ENCODE results near the gene SGPP2.
"Not testable (repeated sequence)": the region's sequence is repeated elsewhere in the genome, so short reads cannot be mapped to it uniquely, and the experiment has no call there.

Gene SGPP2

GRCh38 chr2:222575618-222576017 is 151.3 kb downstream of the SGPP2 start:
- no peak for DNase-seq (ENCODE audit: low read depth in 4 of 4, low spot score in 1 of 4)

GRCh38 chr2:222576171-222577081 is 152.1 kb downstream of the SGPP2 start:
- DNase-seq (ENCODE audit: low read depth in 4 of 4, low spot score in 1 of 4) = no peak

- no peak for DNase-seq (ENCODE audit: low read depth in 4 of 4, low spot score in 1 of 4)
Measured at GRCh38 chr2:222577341-222577740, 153.0 kb downstream of the SGPP2 start.

- DNase-seq (ENCODE audit: low read depth in 4 of 4, low spot score in 1 of 4) = no peak
Measured at GRCh38 chr2:222582928-222583327, 158.6 kb downstream of the SGPP2 start.

GRCh38 chr2:222584589-222584988 is 160.2 kb downstream of the SGPP2 start:
- not testable (repeated sequence) for DNase-seq (ENCODE audit: low read depth in 4 of 4, low spot score in 1 of 4)

- no peak for DNase-seq (ENCODE audit: low read depth in 4 of 4, low spot score in 1 of 4)
Measured at GRCh38 chr2:222591661-222592060, 167.3 kb downstream of the SGPP2 start.

GRCh38 chr2:222592176-222592575 is 167.8 kb downstream of the SGPP2 start:
- no peak for DNase-seq (ENCODE audit: low read depth in 4 of 4, low spot score in 1 of 4)

GRCh38 chr2:222594679-222595078 is 170.3 kb downstream of the SGPP2 start:
- no peak for DNase-seq (ENCODE audit: low read depth in 4 of 4, low spot score in 1 of 4)

- DNase-seq (ENCODE audit: low read depth in 4 of 4, low spot score in 1 of 4) = no peak
Measured at GRCh38 chr2:222595581-222595980, 171.2 kb downstream of the SGPP2 start.

GRCh38 chr2:222598611-222599010 is 174.3 kb downstream of the SGPP2 start:
- no peak for DNase-seq (ENCODE audit: low read depth in 4 of 4, low spot score in 1 of 4)

- no peak for DNase-seq (ENCODE audit: low read depth in 4 of 4, low spot score in 1 of 4)
Measured at GRCh38 chr2:222603501-222603900, 179.2 kb downstream of the SGPP2 start.

- no peak for DNase-seq (ENCODE audit: low read depth in 4 of 4, low spot score in 1 of 4)
Measured at GRCh38 chr2:222604749-222605515, 180.6 kb downstream of the SGPP2 start.

GRCh38 chr2:222606306-222606705 is 182.0 kb downstream of the SGPP2 start:
- DNase-seq (ENCODE audit: low read depth in 4 of 4, low spot score in 1 of 4) = no peak

- DNase-seq (ENCODE audit: low read depth in 4 of 4, low spot score in 1 of 4) = no peak
Measured at GRCh38 chr2:222608081-222608480, 183.7 kb downstream of the SGPP2 start.

GRCh38 chr2:222609381-222609780 is 185.0 kb downstream of the SGPP2 start:
- DNase-seq (ENCODE audit: low read depth in 4 of 4, low spot score in 1 of 4) = no peak

All from stimulated activated CD4-positive, alpha-beta T cell treated with anti-CD3 and anti-CD28 coated beads, Interleukin-1b, Interleukin-23, amount 100 ng/mL, for 24 hours (primary cell).